Prostate gland (tissue), 2 donors: Measurements from ENCODE around the gene ACOX3. TPM values are rescaled to one million over a fixed set of nuclear protein-coding genes. Genes with fewer than 3 reads are reported as not detected.
"Not testable (repeated sequence)": the region's sequence is repeated elsewhere in the genome, so short reads cannot be mapped to it uniquely, and the experiment has no call there.

Experiments used
- DNase-seq: peaks from one replicate; pipeline ENCODE4 v3.0.0-alpha.2; 2019; ENCODE audit warnings: low spot score
- H3K27ac ChIP-seq, 2 donors: fragments of 200-600 bp; sonication (generic); 2 replicates each; pipeline ENCODE4 v1.5.1; 2017 to 2019
- H3K27me3 ChIP-seq: fragments of 200-600 bp; sonication (generic); replicated peaks from 2 replicates; pipeline ENCODE4 v1.5.1; 2019; ENCODE audit not compliant: insufficient read depth
- H3K36me3 ChIP-seq, 2 donors: fragments of 200-600 bp; sonication (generic); 1 replicate in 1 of 2; 2 replicates in 1 of 2; pipeline versions ENCODE4 v1.5.1 to v1.8.1; 2017 to 2019
- H3K4me1 ChIP-seq: fragments of 200-600 bp; sonication (generic); replicated peaks from 2 replicates; pipeline ENCODE4 v1.5.1; 2019
- H3K4me3 ChIP-seq, 2 donors: fragments of 200-600 bp; sonication (generic); 2 replicates each; pipeline ENCODE4 v1.5.1; 2017 to 2019
- H3K9me3 ChIP-seq: fragments of 200-600 bp; sonication (generic); 2 replicates; pipeline ENCODE4 v1.5.1; 2017
- POLR2A ChIP-seq: fragments of 450-650 bp; IDR thresholded peaks from one replicate; pipeline ENCODE4 v1.6.1; 2016; ENCODE audit warnings: antibody characterized with exemption, mild to moderate bottlenecking
- POLR2AphosphoS5 ChIP-seq: sonication (generic); formaldehyde crosslinking; IDR thresholded peaks from one replicate; pipeline ENCODE4 v1.6.1; 2017; ENCODE audit warnings: antibody characterized with exemption
- WGBS: methylation state at CpG from one replicate; pipeline ENCODE4 v1.1.5; 2018; 5-methylcytosine and 5-hydroxymethylcytosine counted together
- intact Hi-C: fragments of 100-400 bp; cut with DNase I; formaldehyde crosslinking; loops from one replicate; pipeline ENCODE4 v1.14.2; 2022
- total RNA-seq, 2 donors: library from RNA; depleted of rRNA; stranded (reverse); fragments of >200 nt; gene quantifications; one replicate each; pipeline ENCODE4 v1.1.0, GENCODE V29; 2016
- TF ChIP-seq, protein P1 (sequence below), 4 experiments: fragments of 200-600 bp in 2 of 4; fragments of 450-650 bp in 2 of 4; sonication (generic) in 2 of 4; IDR thresholded peaks; 1 replicate in 3 of 4; 2 replicates in 1 of 4; pipeline ENCODE4 v1.5.1; 2016 to 2019; ENCODE audit warnings: antibody characterized with exemption in 4 of 4, mild to moderate bottlenecking in 2 of 4, moderate library complexity in 2 of 4

ACOX3 gene
- total RNA-seq, 2 donors from 2014 or later, result 65.7 to 75.4 TPM

DNA sequence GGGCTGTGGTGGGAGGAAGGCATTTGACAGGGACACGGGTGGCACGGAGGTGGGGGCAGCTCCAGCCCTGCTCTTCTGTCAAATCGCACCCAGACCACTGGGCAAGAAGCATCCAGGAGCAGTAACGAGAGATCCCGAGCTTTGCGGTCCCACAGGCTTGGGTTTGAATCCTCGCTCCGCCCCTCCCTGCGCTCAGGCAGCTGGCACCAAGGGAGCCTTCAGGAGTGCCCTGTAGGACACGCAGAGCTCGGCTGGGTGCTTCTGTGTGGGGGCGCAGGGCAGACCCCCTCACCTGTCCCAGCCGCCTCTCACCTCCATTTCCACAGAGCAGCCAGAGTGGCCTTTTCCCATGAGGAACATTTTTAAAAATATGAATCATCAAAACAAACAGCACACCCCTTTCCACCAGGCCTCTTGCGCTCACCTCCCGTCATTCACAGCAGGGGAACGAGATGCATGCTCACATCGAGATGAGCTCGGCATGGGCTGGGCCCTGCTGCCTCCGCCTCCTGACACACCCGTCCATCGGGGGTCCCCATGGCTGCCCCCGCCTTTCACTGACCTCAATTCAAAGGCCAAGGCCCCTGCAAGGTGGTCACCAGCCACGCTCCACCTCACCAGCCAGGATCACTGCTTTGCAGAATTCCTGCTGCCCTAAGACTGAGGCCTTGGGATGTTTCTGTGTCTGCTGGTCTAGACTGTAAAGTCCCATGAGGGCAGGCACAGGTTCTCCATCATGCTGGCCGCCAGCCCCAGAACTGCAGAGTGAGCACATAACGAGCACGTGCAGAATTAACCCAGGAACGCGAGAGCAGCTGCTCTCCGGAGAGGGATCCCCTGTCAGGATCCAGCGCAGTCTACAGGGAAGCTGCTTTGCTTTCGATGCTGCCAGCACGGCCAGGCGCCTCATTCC, 52.7 kb downstream of the ACOX3 start:
- no peak for TF ChIP-seq POLR2A
- TF ChIP-seq, protein P1, sequence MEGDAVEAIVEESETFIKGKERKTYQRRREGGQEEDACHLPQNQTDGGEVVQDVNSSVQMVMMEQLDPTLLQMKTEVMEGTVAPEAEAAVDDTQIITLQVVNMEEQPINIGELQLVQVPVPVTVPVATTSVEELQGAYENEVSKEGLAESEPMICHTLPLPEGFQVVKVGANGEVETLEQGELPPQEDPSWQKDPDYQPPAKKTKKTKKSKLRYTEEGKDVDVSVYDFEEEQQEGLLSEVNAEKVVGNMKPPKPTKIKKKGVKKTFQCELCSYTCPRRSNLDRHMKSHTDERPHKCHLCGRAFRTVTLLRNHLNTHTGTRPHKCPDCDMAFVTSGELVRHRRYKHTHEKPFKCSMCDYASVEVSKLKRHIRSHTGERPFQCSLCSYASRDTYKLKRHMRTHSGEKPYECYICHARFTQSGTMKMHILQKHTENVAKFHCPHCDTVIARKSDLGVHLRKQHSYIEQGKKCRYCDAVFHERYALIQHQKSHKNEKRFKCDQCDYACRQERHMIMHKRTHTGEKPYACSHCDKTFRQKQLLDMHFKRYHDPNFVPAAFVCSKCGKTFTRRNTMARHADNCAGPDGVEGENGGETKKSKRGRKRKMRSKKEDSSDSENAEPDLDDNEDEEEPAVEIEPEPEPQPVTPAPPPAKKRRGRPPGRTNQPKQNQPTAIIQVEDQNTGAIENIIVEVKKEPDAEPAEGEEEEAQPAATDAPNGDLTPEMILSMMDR (IDR thresholded peaks at IDR 0.05), result no peak
- no peak for TF ChIP-seq POLR2AphosphoS5
- Histone ChIP-seq H3K9me3 (no peaks in the 10 kb centered on the region), H3K36me3 (peaks cover 7 to 20% of the 10 kb centered on the region in 2 donors), H3K27me3 (no peaks in the 10 kb centered on the region), H3K4me3 (no peak overlapping the region), H3K27ac (no peak overlapping the region), H3K4me1 (peaks cover 5% of the 10 kb centered on the region)
- 90% methylated on average over 33 of the region's 33 CpGs for WGBS
- DNase-seq, result no peak
- intact Hi-C loops, result no loop called here

DNA sequence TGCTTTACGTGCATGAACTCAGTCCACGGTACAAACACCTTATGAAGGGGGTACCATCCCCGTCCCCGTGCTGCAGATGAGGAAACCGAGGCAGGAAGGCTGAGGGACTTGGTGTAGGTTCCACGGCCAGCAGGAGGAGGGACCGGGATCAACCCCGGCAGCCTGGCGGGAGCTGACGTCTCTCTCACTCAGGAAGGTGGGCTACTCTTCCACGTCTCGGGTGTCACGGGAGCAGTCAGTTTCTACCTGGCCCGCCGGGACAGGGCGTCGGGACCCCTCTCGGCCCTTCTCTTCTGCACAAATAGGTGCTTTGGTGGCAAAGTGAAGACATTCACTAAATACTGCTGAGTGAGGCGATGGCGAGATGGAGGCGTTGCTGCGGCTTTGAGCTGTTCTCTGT, 53.3 kb downstream of the ACOX3 start:
- no peak for TF ChIP-seq POLR2AphosphoS5
- TF ChIP-seq POLR2A, result no peak
- TF ChIP-seq, protein P1 (IDR thresholded peaks at IDR 0.05), result no peak

DNA sequence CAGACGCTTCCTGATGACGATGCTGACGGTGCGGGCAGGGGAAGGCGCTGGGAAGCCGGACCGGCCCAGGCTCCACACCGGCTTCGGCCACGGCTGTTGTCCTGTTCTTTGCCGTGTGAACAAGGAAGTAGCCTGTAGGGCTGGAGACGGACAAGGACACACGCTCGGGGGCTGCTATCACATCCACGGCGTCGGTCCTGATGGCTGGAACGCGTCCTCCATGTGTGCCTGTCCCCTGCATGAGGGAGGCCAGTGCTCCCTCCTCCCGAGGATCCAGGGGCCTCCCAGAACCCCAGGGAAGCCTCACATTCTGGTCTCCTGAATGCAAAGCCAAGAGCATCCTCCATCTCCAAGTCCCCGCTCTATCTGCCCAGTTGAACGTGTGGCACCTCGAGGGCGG, 53.8 kb downstream of the ACOX3 start:
- H3K4me3 ChIP-seq, result no peak overlapping the region
- TF ChIP-seq, protein P1 (IDR thresholded peaks at IDR 0.05), result no peak
- no peak for TF ChIP-seq POLR2A
- no peak for TF ChIP-seq POLR2AphosphoS5
- no peak for DNase-seq
- H3K36me3 ChIP-seq, result peaks cover 7 to 20% of the 10 kb centered on the region in 2 donors
- no peak overlapping the region for H3K27ac ChIP-seq
- no peaks in the 10 kb centered on the region for H3K27me3 ChIP-seq
- intact Hi-C loops, result no loop called here
- WGBS, result 94% methylated on average over 24 of the region's 24 CpGs
- H3K9me3 ChIP-seq, result no peaks in the 10 kb centered on the region
- no peaks in the 10 kb centered on the region for H3K4me1 ChIP-seq

More for the DNA sequence above, 53.3 kb downstream of the ACOX3 start:
- WGBS, result 94% methylated on average over 22 of the region's 22 CpGs
- no peak for DNase-seq
- H3K9me3 ChIP-seq, result no peaks in the 10 kb centered on the region
- peaks cover 7 to 20% of the 10 kb centered on the region in 2 donors for H3K36me3 ChIP-seq
- no peaks in the 10 kb centered on the region for H3K27me3 ChIP-seq
- H3K4me3 ChIP-seq, result no peak overlapping the region
- intact Hi-C loops, result no loop called here
- no peak overlapping the region for H3K27ac ChIP-seq
- H3K4me1 ChIP-seq, result peaks cover 3% of the 10 kb centered on the region

DNA sequence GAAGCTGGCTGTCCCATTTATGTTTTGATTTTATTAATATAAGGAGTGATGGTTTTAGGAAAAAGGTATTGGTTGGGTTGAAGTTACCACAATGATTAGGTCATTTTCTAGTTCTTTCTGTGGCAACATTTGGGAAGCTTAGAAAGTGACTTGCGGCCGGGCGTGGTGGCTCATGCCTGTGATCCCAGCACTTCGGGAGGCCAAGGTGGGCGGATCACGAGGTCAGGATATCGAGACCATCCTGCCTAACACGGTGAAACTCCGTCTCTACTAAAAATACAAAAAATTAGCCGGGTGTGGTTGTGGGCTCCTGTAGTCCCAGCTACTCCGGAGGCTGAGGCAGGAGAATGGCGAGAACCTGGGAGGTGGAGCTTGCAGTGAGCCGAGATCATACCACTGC, 54.4 kb downstream of the ACOX3 start:
- H3K4me1 ChIP-seq, H3K9me3 ChIP-seq, H3K27me3 ChIP-seq, intact Hi-C loops, DNase-seq, H3K4me3 ChIP-seq, H3K27ac ChIP-seq: not testable (repeated sequence)
- H3K36me3 ChIP-seq, result peaks cover 7 to 20% of the 10 kb centered on the region in 2 donors
- 93% methylated on average over 13 of the region's 13 CpGs for WGBS

DNA sequence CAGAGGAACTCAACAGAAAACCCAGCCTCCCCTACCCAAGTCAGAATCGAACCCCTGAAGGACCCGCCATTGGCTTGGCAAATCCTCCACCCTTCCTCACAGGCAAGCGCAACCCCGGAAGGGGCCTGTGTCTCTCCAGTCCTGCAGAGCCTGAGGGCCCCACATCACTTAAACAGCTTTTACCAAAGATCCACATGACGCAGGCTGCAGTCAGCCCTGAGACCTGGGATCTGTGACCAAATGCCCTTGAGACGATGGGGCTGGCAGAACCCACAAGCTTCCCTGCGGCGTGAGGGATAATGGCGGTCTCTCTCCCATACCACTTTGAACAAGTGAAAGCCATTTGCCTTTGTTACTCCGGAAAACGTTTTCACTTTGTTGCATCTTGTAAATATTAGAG, 54.9 kb downstream of the ACOX3 start:
- 87% methylated on average over 11 of the region's 11 CpGs for WGBS

More for the DNA sequence above, 54.9 kb downstream of the ACOX3 start:
- no peak for DNase-seq
- no peak overlapping the region for H3K27ac ChIP-seq
- TF ChIP-seq POLR2A (no peak), POLR2AphosphoS5 (no peak)
- TF ChIP-seq, protein P1 (IDR thresholded peaks at IDR 0.05), result no peak
- intact Hi-C loops, result no loop called here
- H3K27me3 ChIP-seq, result no peaks in the 10 kb centered on the region
- H3K9me3 ChIP-seq, result no peaks in the 10 kb centered on the region
- H3K36me3 ChIP-seq, result peaks cover 7 to 20% of the 10 kb centered on the region in 2 donors
- no peaks in the 10 kb centered on the region for H3K4me1 ChIP-seq
- no peak overlapping the region for H3K4me3 ChIP-seq
